GM12878 (cell line): ENCODE measurements around the gene RBM26. TPM values are rescaled to one million over a fixed set of nuclear protein-coding genes. Genes with fewer than 3 reads are reported as not detected.

Source experiments
- ATAC-seq: fragments of 200-7000 bp; cut with Tn5 transposase; 3 replicates; pipeline ENCODE4 v1.9.1; 2020; ENCODE audit warnings: mild to moderate bottlenecking, moderate library complexity
- BruUV-seq: library from RNA; stranded (reverse); fragments of 400-500 nt; replicated peaks from 2 replicates; lab custom pipeline; 2021; lab: Mats Ljungman, UMichigan
- CTCF ChIA-PET: fragments of 300-600 bp; sonication (Branson Sonifier 250); formaldehyde crosslinking; extraction: SDS; loops from one replicate; lab custom pipeline; 2021; ENCODE audit warnings: inconsistent platforms; lab: Yijun Ruan, JAX
- POLR2A ChIA-PET: fragments of 350-600 bp; formaldehyde crosslinking; extraction: SDS; loops from one replicate; lab custom pipeline; 2021; ENCODE audit warnings: inconsistent platforms; lab: Charles Lee
- RAD21 ChIA-PET: fragments of 300-600 bp; sonication (Branson Sonifier 250); formaldehyde crosslinking; loops from one replicate; lab custom pipeline; 2023; ENCODE audit warnings: antibody characterized with exemption; ENCODE audit not compliant: unreplicated experiment; lab: Charles Lee
- SMC1A ChIA-PET: fragments of 300-600 bp; sonication (Branson Sonifier 250); formaldehyde crosslinking; loops from one replicate; lab custom pipeline; 2023; ENCODE audit not compliant: unreplicated experiment, uncharacterized antibody; lab: Charles Lee
- DNase-seq: peaks from one replicate; pipeline ENCODE4 v3.0.0-alpha.2; 2011; ENCODE audit warnings: low read depth, low spot score
- FAIRE-seq: peaks from 3 replicates; lab custom pipeline; 2011; peaks lifted over from hg19 to GRCh38; lab: Jason Lieb, UNC
- H2AFZ ChIP-seq: 2 replicates; pipeline ENCODE4 v1.6.0; 2011; ENCODE audit warnings: low read depth, low read length, control low read depth; ENCODE audit not compliant: control insufficient read depth
- H3K27ac ChIP-seq: 2 replicates; pipeline ENCODE4 v1.5.1; 2011; ENCODE audit warnings: control low read depth; ENCODE audit not compliant: control insufficient read depth, insufficient read depth
- H3K27me3 ChIP-seq, 2 experiments: replicated peaks in 1 of 2; 2 replicates each; pipeline versions ENCODE4 v1.6.0 to v1.6.1; 2011; ENCODE audit warnings: low read length in 1 of 2; ENCODE audit not compliant: control insufficient read depth in 2 of 2, insufficient read depth in 2 of 2
- H3K36me3 ChIP-seq, 2 experiments: 2 replicates each; pipeline ENCODE4 v1.5.1; 2011; ENCODE audit warnings: low read length in 1 of 2; ENCODE audit not compliant: control insufficient read depth in 2 of 2, insufficient read depth in 2 of 2
- H3K4me1 ChIP-seq: 2 replicates; pipeline ENCODE4 v1.6.1; 2011; ENCODE audit warnings: mild to moderate bottlenecking, low read length, moderate library complexity, mixed read lengths; ENCODE audit not compliant: control insufficient read depth, insufficient read depth
- H3K4me2 ChIP-seq: 2 replicates; pipeline ENCODE4 v1.6.0; 2011; ENCODE audit warnings: control low read depth; ENCODE audit not compliant: control insufficient read depth, insufficient read depth
- H3K4me3 ChIP-seq: fragments of 200-600 bp; sonication (generic); 2 replicates; pipeline ENCODE4 v1.5.1; 2016
- H3K79me2 ChIP-seq: 2 replicates; pipeline ENCODE4 v1.6.0; 2011; ENCODE audit warnings: low read length; ENCODE audit not compliant: control insufficient read depth, insufficient read depth
- H3K9ac ChIP-seq: 2 replicates; pipeline ENCODE4 v1.8.0; 2011; ENCODE audit warnings: low read length, control low read depth, mixed read lengths; ENCODE audit not compliant: control insufficient read depth, insufficient read depth
- H3K9me3 ChIP-seq: replicated peaks from 3 replicates; pipeline ENCODE4 v1.5.1; 2011; ENCODE audit warnings: mild to moderate bottlenecking, low read length; ENCODE audit not compliant: control insufficient read depth, insufficient read depth
- H4K20me1 ChIP-seq: 2 replicates; pipeline ENCODE4 v1.6.0; 2011; ENCODE audit not compliant: control insufficient read depth, insufficient read depth
- CBFB ChIP-seq: IDR thresholded peaks from 2 replicates; pipeline ENCODE4 v1.6.1; 2016; ENCODE audit warnings: antibody characterized with exemption, low read depth
- CEBPB ChIP-seq, 2 experiments: fragments of 150-350 bp in 1 of 2; IDR thresholded peaks; 2 replicates each; pipeline ENCODE4 v1.6.1; 2012 to 2014; ENCODE audit warnings: low read depth in 2 of 2, low read length in 2 of 2, borderline replicate concordance in 1 of 2, inconsistent platforms in 1 of 2
- ESRRA ChIP-seq: IDR thresholded peaks from 2 replicates; pipeline ENCODE4 v1.6.1; 2012; ENCODE audit warnings: mild to moderate bottlenecking, low read length, improper control_type of control experiment
- ETV6 ChIP-seq, 2 experiments: fragments of 450-650 bp in 1 of 2; IDR thresholded peaks in 1 of 2; conservative IDR thresholded peaks in 1 of 2; 2 replicates each; pipeline ENCODE4 v1.6.1; 2014; ENCODE audit warnings: antibody characterized with exemption in 1 of 2, borderline replicate concordance in 1 of 2, low read depth in 1 of 2, mild to moderate bottlenecking in 1 of 2, moderate library complexity in 1 of 2
- IRF3 ChIP-seq: fragments of 450-650 bp; IDR thresholded peaks from 2 replicates; pipeline ENCODE4 v1.6.1; 2014; ENCODE audit warnings: mild to moderate bottlenecking
- MYC ChIP-seq: IDR thresholded peaks from 2 replicates; pipeline ENCODE4 v1.6.1; 2011; ENCODE audit warnings: mild to moderate bottlenecking, low read length, moderate library complexity, inconsistent platforms; ENCODE audit not compliant: insufficient read depth, insufficient replicate concordance, insufficient read length, severe bottlenecking
- PKNOX1 ChIP-seq: fragments of 450-650 bp; IDR thresholded peaks from 2 replicates; pipeline ENCODE4 v1.6.1; 2016; ENCODE audit warnings: mild to moderate bottlenecking
- POLR2A ChIP-seq: IDR thresholded peaks from 2 replicates; pipeline ENCODE4 v1.6.1; 2011; ENCODE audit warnings: low read depth, mild to moderate bottlenecking, low read length
- POU2F2 ChIP-seq: IDR thresholded peaks from 3 replicates; pipeline ENCODE4 v1.6.1; 2011; ENCODE audit warnings: low read depth, mild to moderate bottlenecking, low read length, borderline replicate concordance
- RELA ChIP-seq: fragments of 450-650 bp; IDR thresholded peaks from 2 replicates; pipeline ENCODE4 v1.8.0; 2014; ENCODE audit warnings: borderline replicate concordance; ENCODE audit not compliant: partially characterized antibody
- SMC3 ChIP-seq: IDR thresholded peaks from 2 replicates; pipeline ENCODE4 v1.6.1; 2011; ENCODE audit warnings: low read length, improper control_type of control experiment, borderline replicate concordance
- SRF ChIP-seq, 2 experiments: IDR thresholded peaks; 2 replicates each; pipeline ENCODE4 v1.6.1; 2011; ENCODE audit warnings: low read depth in 2 of 2, low read length in 2 of 2, mild to moderate bottlenecking in 1 of 2, moderate library complexity in 1 of 2
- TCF7 ChIP-seq: IDR thresholded peaks from 2 replicates; pipeline ENCODE4 v1.6.1; 2014; ENCODE audit warnings: antibody characterized with exemption, borderline replicate concordance
- WRNIP1 ChIP-seq: IDR thresholded peaks from 2 replicates; pipeline ENCODE4 v1.6.1; 2011; ENCODE audit warnings: low read depth, low read length, improper control_type of control experiment, borderline replicate concordance
- ZNF217 ChIP-seq: fragments of 450-650 bp; IDR thresholded peaks from 2 replicates; pipeline ENCODE4 v1.6.1; 2017; ENCODE audit warnings: antibody characterized with exemption, mild to moderate bottlenecking
- WGBS: methylation state at CpG from one replicate; pipeline ENCODE4 v1.1.6; 2016; ENCODE audit warnings: low lambda C conversion rate; ENCODE audit not compliant: insufficient replicate concordance, insufficient coverage; ENCODE audit errors: missing lambda C conversion rate; 5-methylcytosine and 5-hydroxymethylcytosine counted together
- in situ Hi-C: fragments of 300-500 bp; cut with MboI; formaldehyde crosslinking; loops from 9 replicates; pipeline ENCODE4 v1.14.3; 2018; ENCODE audit warnings: mixed read lengths
- intact Hi-C: fragments of 100-400 bp; cut with micrococcal nuclease; formaldehyde crosslinking; loops from one replicate; pipeline ENCODE4 v1.14.2; 2022; ENCODE audit not compliant: unreplicated experiment
- polyA plus RNA-seq, 11 experiments: library from polyadenylated mRNA; depleted of rRNA in 4 of 11; unstranded in 6 of 11; stranded (reverse) in 5 of 11; fragments of >200 nt; fragmentation: Nextera tagmentation in 4 of 11; fragmentation: Illumina TruSeq in 1 of 11; extraction: Ambion mirVana in 4 of 11; extraction: Trizol in 1 of 11; gene quantifications; 1 replicate in 1 of 11; 2 replicates in 10 of 11; pipeline versions ENCODE4 v1.2.1 to v1.2.3, GENCODE V29; 2011 to 2016; ENCODE audit warnings: inconsistent platforms in 2 of 11, missing spikeins in 2 of 11, low read depth in 1 of 11
- total RNA-seq, 4 experiments: library from RNA; depleted of rRNA in 3 of 4; stranded (reverse); fragments of >200 nt in 3 of 4; fragmentation: Illumina TruSeq in 1 of 4; extraction: Trizol in 1 of 4; gene quantifications; 2 replicates each; pipeline versions ENCODE4 v1.2.1 to v1.2.3, GENCODE V29; 2013 to 2021

The RBM26 gene
- total and polyA plus RNA-seq, 10 of the 15 experiments (the other 5 are each of a cell fraction or from before 2014, with no cell fraction given), result 17.6 to 71.3 (median 38.9) TPM

GRCh38 chr13:79423340-79423739 is 17.3 kb upstream of the RBM26 start (continued):
- TF ChIP-seq ETV6 (conservative IDR thresholded peaks at IDR 0.05 in 1 of 2, IDR thresholded peaks at IDR 0.05 in 1 of 2; ENCODE audit: borderline replicate concordance in 1 of 2, low read depth in 1 of 2), result no peak
- no peak for TF ChIP-seq ESRRA
- no peak for TF ChIP-seq CBFB
- no peak for TF ChIP-seq WRNIP1

- no peak for ATAC-seq
- no peak overlapping the region for H3K4me2 ChIP-seq
- DNase-seq, result no peak
- no peak overlapping the region for H3K27ac ChIP-seq
- RAD21 ChIA-PET, result interaction anchor here (1.2 to 2.7 kb wide), 3 partner anchors 9 to 124 kb away, joined by 3 to 21 read pairs (median 7); no protein-coding TSS in a partner anchor
- H4K20me1 ChIP-seq, result no peaks in the 10 kb centered on the region
- SMC1A ChIA-PET, result interaction anchor here (0.7 to 3.0 kb wide), 7 partner anchors 13 to 124 kb away, joined by 3 to 30 read pairs (median 5); partner anchors contain the start of gene RBM26
- H3K36me3 ChIP-seq, result no peaks in the 10 kb centered on the region
- in situ Hi-C loops (no loop called here), intact Hi-C loops (no loop called here)
- CTCF ChIA-PET, result interaction anchor here (0.8 to 3.0 kb wide), 7 partner anchors 10 to 130 kb away, joined by 3 to 29 read pairs (median 4); no protein-coding TSS in a partner anchor
- no TSS peak for BruUV-seq
- H3K9ac ChIP-seq, result no peak overlapping the region
- no peak overlapping the region for H2AFZ ChIP-seq
- no peaks in the 10 kb centered on the region for H3K27me3 ChIP-seq
- H3K4me1 ChIP-seq, result no peaks in the 10 kb centered on the region
- H3K4me3 ChIP-seq, result no peak overlapping the region
- 90% methylated on average over 1 of the region's 1 CpG for WGBS
- H3K9me3 ChIP-seq, result no peaks in the 10 kb centered on the region
- FAIRE-seq, result no peak
- POLR2A ChIA-PET, result interaction anchor here (0.8 kb wide), 1 partner anchor 13 kb away, joined by 3 read pairs; the partner anchor contains the start of gene RBM26
- TF ChIP-seq ZNF217 (no peak), POLR2A (no peak), RELA (no peak), CEBPB (IDR thresholded peaks at IDR 0.05; ENCODE audit: borderline replicate concordance in 1 of 2, low read depth in 2 of 2, low read length in 2 of 2) (no peak), TCF7 (no peak), POU2F2 (no peak), SRF (IDR thresholded peaks at IDR 0.05; ENCODE audit: low read depth in 2 of 2, low read length in 2 of 2) (no peak), IRF3 (no peak), SMC3 (no peak), MYC (no peak), PKNOX1 (no peak)
- no peaks in the 10 kb centered on the region for H3K79me2 ChIP-seq
Measured at GRCh38 chr13:79419365-79419764, 13.3 kb upstream of the RBM26 start.
